ENCODE measurements around the gene BUD31.
"Not testable (repeated sequence)": the region's sequence is repeated elsewhere in the genome, so short reads cannot be mapped to it uniquely, and the experiment has no call there.

BUD31 gene

GRCh38 chr7:99380823-99381663, 27.7 kb upstream of the BUD31 start:
- peak; percentile 70 to 92 (median 79) for DNase-seq (ENCODE audit: low read depth in 3 of 3)

- no peak for DNase-seq (ENCODE audit: low read depth in 3 of 3)
Measured at GRCh38 chr7:99381664-99382075, 27.1 kb upstream of the BUD31 start.

- DNase-seq (ENCODE audit: low read depth in 3 of 3): no peak
Measured at GRCh38 chr7:99383203-99383602, 25.6 kb upstream of the BUD31 start.

- DNase-seq (ENCODE audit: low read depth in 3 of 3): no peak
Measured at GRCh38 chr7:99383791-99384370, 24.9 kb upstream of the BUD31 start.

- DNase-seq (ENCODE audit: low read depth in 3 of 3): no peak
Measured at GRCh38 chr7:99384523-99384922, 24.2 kb upstream of the BUD31 start.

- no peak for DNase-seq (ENCODE audit: low read depth in 3 of 3)
Measured at GRCh38 chr7:99385564-99385963, 23.2 kb upstream of the BUD31 start.

GRCh38 chr7:99386584-99387238, 22.1 kb upstream of the BUD31 start:
- DNase-seq (ENCODE audit: low read depth in 3 of 3): no peak

- DNase-seq (ENCODE audit: low read depth in 3 of 3): not testable (repeated sequence)
Measured at GRCh38 chr7:99387239-99387635, 21.5 kb upstream of the BUD31 start.

- DNase-seq (ENCODE audit: low read depth in 3 of 3): no peak
Measured at GRCh38 chr7:99387912-99388311, 20.9 kb upstream of the BUD31 start.

GRCh38 chr7:99389772-99390171, 19.0 kb upstream of the BUD31 start:
- DNase-seq (ENCODE audit: low read depth in 3 of 3): no peak

- no peak for DNase-seq (ENCODE audit: low read depth in 3 of 3)
Measured at GRCh38 chr7:99390941-99391602, 17.7 kb upstream of the BUD31 start.

- DNase-seq (ENCODE audit: low read depth in 3 of 3): no peak
Measured at GRCh38 chr7:99392046-99392445, 16.7 kb upstream of the BUD31 start.

GRCh38 chr7:99392659-99393354, 16.0 kb upstream of the BUD31 start:
- peak in 2 of 3 donors; percentile 66 to 70 for DNase-seq (ENCODE audit: low read depth in 3 of 3)

- no peak for DNase-seq (ENCODE audit: low read depth in 3 of 3)
Measured at GRCh38 chr7:99393355-99394187, 15.2 kb upstream of the BUD31 start.

GRCh38 chr7:99394188-99394502, 14.6 kb upstream of the BUD31 start:
- no peak for DNase-seq (ENCODE audit: low read depth in 3 of 3)

- DNase-seq (ENCODE audit: low read depth in 3 of 3): no peak
Measured at GRCh38 chr7:99395616-99396327, 13.0 kb upstream of the BUD31 start.

- no peak for DNase-seq (ENCODE audit: low read depth in 3 of 3)
Measured at GRCh38 chr7:99396418-99397296, 12.1 kb upstream of the BUD31 start.

GRCh38 chr7:99397297-99397983, 11.3 kb upstream of the BUD31 start:
- no peak for DNase-seq (ENCODE audit: low read depth in 3 of 3)

Data from stimulated activated CD4-positive, alpha-beta T cell treated with anti-CD3 and anti-CD28 coated beads, TNF-alpha, amount 100 ng/mL, for 48 hours (primary cell).